Left lobe of liver (tissue), 2 donors: ENCODE data around the gene GALR3. TPM values are rescaled to one million over a fixed set of nuclear protein-coding genes. Genes with fewer than 3 reads are reported as not detected.

Source experiments
- ATAC-seq: fragments of 200-7000 bp; cut with Tn5 transposase; one replicate; pipeline ENCODE4 v1.9.1; 2020; ENCODE audit warnings: mild to moderate bottlenecking, moderate library complexity
- DNase-seq: peaks from one replicate; pipeline ENCODE4 v3.0.0-alpha.2; 2020; ENCODE audit warnings: low spot score
- total RNA-seq: library from RNA; stranded (reverse); gene quantifications from one replicate; pipeline ENCODE4 v1.2.1, GENCODE V29; 2021
- donor health status: DM: no; HTN: no; CAD: no; lungs with moderate emphysema.
- donor health status: DM: no; HTN: yes; CAD: no.

The GALR3 gene
- total RNA-seq, 1 donor from 2014 or later: 0.65 TPM

DNA sequence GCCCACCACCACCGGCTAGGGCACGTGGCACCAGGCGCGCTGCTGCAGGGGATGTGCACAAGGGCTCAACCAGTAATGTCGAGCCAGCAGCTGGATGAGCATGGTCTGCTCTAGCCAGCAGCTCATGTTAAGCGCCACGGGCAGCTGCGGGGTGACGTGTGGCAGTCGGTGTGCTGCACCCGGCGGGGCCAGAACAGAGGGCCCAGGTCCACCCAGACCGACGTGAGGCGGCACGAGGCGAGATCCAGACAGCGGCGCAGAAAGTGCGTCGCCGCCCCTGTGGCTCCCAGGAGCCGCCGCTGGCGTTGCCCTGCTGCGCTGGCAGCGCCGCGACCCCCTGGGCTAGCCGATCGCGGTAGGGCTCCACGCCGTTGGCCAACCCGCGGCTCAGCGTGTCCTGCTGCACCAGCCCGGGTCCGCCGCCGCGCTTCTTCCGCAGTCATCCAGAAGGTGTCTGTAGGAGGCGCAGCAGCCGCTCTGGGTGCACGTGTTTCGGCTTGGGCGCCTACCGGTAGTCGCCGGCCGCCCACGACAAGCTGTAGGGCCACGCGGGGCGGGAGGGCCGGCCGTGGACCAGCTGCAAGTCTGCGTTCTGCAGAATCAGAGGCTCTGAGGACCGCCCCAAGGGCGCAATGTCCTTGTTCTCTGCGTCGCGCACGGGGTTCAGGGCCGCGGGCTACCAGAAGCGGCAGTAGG is 4.6 kb upstream of the GALR3 start:
- peak; percentile 43 for ATAC-seq
- no peak for DNase-seq

DNA sequence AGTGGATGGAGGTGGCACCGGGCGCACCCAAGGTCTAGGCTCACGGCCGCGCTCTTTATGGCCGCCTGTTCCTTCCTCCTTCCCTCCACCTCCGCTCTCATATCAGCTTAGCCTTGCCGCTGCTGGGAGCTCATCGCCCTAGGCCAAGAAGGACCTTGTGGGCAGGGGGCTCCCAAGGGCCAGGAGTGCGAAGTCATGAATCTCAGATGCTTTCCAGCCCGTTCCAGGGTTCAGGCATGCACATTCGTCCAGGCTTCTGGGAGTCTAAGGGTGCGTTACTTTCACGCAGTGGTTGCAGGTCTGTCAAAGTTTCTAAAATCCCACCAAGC is 4.1 kb upstream of the GALR3 start:
- DNase-seq (no peak), ATAC-seq (no peak)

GRCh38 chr22:37820350-37820749 is 2.8 kb upstream of the GALR3 start:
- ATAC-seq: no peak
- no peak for DNase-seq

DNA sequence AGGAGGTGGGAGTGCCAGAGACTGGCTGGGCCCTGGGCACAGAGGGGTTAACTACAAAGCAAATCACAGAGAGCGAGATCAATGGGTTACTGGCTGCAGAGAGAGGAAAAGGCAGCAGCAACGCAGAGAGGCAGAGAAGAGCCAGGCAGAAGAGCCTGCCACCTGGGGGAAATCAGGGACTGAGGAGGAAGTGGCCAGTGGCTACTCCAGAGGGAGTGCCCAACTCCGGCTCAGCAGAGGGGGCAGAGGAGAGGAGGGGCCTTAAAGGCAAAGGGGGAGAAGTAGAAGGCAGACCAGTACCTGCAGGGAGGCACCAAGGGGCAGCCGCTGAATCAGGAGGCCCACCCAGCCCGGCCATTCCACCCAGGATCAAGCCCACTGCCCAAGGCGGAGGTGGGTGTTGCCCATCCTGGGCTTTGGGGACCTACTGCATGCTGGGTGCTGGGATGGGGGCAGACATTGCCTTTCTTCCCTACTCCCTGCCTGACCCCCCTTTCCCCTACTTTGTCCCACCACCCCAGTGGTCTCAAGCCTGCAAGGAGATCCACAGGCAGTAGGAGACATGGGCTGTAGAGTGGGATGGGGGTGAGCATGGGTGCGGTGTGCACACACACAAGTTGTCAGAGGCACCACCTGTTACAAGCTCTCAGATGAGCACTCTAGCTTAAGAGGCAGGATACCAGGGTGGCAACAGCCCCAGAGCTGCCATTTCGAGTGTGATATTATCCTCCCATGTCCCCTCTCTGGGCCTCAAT is 926 bp upstream of the GALR3 start:
- no peak for DNase-seq

GRCh38 chr22:37824674-37825641 is 1.8 kb downstream of the GALR3 start:
- DNase-seq (no peak), ATAC-seq (peak; percentile 9)

More for the DNA sequence above, 926 bp upstream of the GALR3 start:
- peak; percentile 15 for ATAC-seq

DNA sequence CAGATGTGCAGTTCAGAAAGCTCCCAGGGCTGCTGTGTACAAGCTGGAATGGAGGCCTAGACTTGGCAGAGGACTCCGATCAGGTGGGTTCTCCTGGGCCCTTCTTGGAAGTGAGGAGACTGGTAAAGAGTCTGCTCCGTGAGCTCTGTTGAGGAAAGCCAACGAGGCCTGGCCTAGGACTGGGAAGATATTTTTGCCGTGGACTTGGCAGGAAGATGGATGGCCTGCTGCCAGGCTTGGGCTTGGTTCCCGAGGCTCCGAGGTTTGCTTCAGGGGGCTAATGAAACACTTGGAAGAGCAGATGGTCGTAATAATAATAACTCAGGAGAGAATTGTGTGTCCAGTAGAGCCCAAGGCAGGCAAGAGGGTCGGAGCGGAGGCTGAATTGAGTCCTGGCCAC is 3.9 kb downstream of the GALR3 start:
- ATAC-seq: peak; percentile 5
- DNase-seq: no peak

DNA sequence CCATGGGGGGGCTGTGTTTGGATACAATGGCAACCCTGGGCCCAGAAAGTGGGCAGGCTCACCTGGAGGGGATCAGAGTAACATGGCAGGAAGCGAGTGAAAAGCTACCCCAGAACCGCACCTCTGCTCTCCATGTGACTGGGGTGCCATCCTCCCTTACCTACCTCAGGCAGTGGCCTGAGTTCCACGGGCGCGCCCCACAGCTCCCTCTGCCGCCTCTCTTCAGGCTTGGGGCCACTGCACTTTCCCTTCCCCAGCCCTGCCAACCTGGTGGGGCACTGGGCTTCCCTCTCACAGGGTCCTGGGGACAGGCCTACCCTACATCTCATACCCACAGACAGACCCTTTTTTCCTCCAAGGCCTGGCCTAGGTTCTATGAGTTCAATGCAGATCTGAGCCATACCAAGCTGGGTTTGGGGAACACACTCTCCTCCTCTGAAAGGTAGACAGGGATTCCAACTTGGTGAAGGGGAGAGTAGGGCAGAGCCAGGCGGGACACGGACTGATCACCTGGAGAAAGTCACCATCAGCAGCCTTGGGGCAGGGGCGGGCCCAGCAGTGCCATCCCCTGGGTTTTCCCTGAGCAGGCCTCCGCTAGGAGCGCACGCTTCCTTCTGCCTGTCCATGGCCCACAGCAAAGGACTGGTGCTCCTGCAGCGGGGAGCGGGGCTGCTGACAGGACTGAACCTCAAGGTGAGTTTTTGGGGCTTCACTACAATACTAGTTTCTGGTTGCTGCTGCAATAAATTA is 7.1 kb downstream of the GALR3 start:
- DNase-seq (no peak), ATAC-seq (no peak)

GRCh38 chr22:37831472-37831871 is 8.3 kb downstream of the GALR3 start:
- ATAC-seq: no peak

GRCh38 chr22:37832022-37832857 is 9.1 kb downstream of the GALR3 start:
- DNase-seq (peak; percentile 80), ATAC-seq (peak; percentile 95)

More at GRCh38 chr22:37831472-37831871, 8.3 kb downstream of the GALR3 start:
- DNase-seq: no peak

GRCh38 chr22:37842015-37842793 is 19.0 kb downstream of the GALR3 start:
- ATAC-seq (no peak), DNase-seq (no peak)

DNA sequence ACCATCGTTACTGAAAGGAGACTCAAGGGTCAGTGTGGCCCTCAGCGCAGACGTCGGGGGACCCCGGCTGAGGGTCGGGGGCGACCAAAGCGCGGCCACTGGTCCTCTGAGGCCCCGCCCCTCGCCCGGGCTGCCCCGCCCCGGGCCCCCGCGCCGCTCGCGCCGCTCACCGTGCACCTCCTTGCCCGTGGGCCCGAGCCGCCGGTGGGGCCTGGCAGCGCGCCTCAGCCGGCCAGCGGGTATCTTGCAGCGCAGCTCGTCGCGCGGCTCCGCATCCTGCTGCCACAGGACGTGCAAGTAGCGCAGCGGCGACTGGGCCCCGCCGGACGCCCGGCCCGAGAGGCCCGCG is 20.5 kb downstream of the GALR3 start:
- DNase-seq (peak; percentile 68), ATAC-seq (peak; percentile 64)

DNA sequence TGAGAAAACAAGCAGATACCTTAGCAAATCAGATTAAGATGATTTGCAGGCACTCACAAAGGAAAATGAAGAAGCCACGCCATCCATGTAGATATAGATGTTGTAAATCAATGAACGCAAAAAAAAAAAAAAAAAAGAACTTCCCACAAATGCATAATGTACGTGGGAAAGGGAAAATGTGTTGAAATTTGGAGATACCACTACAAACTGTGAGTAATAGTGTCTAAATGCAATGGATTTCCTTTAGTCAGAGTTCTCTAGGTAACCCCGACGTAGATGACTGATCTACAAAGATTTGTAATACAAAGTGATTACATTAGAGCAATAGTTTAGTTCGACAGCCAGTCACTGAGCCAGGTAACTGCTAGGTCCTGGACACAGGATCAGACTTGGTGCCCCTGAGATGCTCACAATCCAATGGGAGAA is 21.7 kb downstream of the GALR3 start:
- ATAC-seq: no peak

DNA sequence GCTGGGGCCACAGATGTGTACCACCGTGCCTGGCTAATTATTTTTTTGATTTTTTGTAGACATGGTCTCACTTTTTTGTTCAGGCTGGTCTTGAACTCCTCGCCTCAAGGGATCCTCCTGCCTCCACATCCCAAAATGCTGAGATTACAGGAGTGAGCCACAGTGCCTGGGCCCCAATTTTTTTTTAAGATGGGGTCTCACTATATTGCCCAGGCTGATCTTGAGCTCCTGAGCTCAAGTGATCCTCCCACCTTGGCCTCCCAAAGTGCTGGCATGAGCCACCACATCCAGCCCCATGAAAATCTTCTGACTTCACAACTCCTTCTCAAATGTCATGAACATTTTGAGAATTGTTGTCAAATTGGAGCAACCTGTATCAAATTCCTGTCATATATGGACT is 23.3 kb downstream of the GALR3 start:
- DNase-seq (no peak), ATAC-seq (no peak)

More for the DNA sequence above, 21.7 kb downstream of the GALR3 start:
- DNase-seq: no peak

DNA sequence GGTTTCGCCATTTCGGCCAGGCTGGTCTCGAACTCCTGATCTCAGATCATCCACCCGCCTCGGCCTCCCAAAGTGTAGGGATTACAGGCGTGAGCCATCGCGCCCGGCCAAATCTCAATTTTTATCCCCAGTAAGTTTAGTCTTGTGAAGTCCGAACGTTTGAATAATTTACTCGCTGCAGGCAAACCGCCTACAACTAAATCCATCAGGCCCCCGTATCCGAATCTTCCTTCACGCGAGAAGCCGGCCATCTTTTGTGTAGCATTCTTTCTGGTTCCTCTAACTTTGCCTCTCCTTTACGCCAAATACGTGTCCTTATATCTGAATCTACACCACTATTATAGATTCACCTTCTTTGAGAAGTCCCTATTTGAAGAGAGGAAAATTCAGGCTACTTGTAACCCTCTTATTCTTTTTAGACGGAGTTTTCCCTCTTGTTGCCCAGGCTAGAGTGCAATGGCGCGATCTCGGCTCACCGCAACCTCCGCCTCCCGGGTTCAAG is 25.5 kb downstream of the GALR3 start:
- DNase-seq (no peak), ATAC-seq (no peak)

DNA sequence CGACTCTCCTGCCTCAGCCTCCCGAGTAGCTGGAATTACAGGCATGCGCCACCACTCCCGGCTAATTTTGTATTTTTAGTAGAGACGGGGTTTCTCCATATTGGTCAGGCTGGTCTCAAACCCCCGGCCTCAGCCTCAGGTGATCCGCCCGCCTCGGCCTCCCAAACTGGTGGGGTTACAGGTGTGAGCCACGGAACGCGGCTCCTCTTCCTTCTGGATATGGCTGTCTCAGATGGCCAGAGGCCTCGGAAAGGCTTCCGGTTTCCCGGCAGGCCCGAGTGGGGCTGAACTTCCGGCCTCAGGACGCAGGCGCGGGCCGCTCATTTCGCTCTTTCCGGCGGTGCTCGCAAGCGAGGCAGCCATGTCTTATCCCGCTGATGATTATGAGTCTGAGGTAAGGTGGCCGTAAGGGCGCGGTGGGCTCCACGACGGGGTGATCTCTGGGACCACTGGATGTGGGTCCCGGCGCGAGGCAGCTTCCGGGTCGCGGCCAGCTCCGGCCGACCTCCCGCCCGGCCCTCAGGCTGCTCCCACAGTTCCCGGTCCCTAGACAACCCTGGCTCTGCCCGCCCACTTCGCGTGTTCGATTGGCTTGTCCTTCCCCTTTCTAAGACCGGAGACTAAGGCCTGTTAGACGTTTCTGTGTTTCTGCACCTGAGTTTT is 26.0 kb downstream of the GALR3 start, which contains the start of gene EIF3L:
Gene EIF3L, plus strand, starts transcription at position 331 of the 663 bp plus-strand sequence. Its CDS starts 31 bp downstream, at position 362.
- DNase-seq: peak; percentile 94
- peak; percentile 87 for ATAC-seq

GRCh38 chr22:37850801-37851200 is 27.6 kb downstream of the GALR3 start:
- no peak for ATAC-seq

GRCh38 chr22:37852418-37852817 is 29.2 kb downstream of the GALR3 start:
- no peak for DNase-seq
- ATAC-seq: no peak

More at GRCh38 chr22:37850801-37851200, 27.6 kb downstream of the GALR3 start:
- no peak for DNase-seq

GRCh38 chr22:37854946-37855345 is 31.8 kb downstream of the GALR3 start:
- ATAC-seq (peak; percentile 89), DNase-seq (peak; percentile 65)
